Measurements from ENCODE around the gene STAT2.
"Not testable (repeated sequence)": the region's sequence is repeated elsewhere in the genome, so short reads cannot be mapped to it uniquely, and the experiment has no call there.

STAT2 gene

GRCh38 chr12:56361487-56362129 lies 1.7 kb upstream of the STAT2 start:
- no peak for FAIRE-seq

DNA sequence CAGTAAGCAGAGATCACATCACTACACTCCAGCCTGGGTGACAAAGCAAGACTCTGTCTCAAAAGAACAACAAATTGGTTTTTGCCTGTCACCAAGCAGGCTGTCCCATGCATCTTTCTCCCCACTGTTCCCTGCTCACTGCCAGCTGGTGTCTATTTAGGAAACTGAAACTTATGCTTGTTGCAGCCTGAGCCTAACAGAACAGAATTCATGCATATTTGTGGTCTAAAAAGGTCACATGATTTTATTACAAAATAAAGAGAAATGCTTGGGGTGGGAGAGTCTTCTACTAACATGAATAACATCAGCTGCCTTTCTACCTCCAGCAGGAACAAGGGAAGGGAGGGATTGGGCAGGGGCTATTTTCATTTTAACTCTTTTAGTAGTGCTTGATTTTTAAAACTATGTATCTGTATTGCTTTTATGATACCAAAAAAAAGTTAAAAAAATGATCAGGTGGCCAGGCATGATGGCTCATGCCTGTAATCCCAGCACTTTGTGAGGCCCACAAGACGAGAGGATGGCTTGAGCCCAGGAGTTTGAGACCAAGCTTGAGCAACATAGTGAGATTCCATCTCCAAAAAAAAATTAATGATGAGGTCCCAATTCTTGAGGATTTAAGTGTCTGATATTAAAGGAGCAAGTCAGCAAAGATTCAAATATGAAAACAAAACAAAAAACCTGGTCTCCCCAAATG lies 923 bp downstream of the STAT2 start:
- FAIRE-seq = no peak

- no peak for FAIRE-seq
Measured at GRCh38 chr12:56351325-56351724, 8.6 kb downstream of the STAT2 start.

- no peak for FAIRE-seq
Measured at GRCh38 chr12:56350662-56351061, 9.2 kb downstream of the STAT2 start.

DNA sequence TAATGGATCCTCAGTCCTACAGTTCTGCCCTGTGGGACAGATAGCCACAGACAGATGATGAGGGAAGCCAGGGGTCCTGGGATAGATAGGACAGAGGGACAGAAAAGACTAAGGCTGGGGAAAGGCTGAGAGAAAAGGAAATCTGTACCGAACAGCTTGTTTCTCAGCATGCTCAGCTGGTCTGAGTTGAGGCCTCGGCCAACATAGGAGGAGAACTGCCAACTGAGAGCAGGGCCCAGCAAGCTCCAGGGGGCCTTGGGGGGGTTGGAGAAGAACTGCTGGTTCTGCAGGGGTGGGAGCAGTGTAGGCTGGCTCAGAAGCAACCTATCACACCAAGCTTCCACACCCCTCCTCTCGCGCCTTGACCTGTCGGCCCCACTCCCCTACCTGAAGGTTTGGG lies 11.1 kb downstream of the STAT2 start:
- no peak for FAIRE-seq

DNA sequence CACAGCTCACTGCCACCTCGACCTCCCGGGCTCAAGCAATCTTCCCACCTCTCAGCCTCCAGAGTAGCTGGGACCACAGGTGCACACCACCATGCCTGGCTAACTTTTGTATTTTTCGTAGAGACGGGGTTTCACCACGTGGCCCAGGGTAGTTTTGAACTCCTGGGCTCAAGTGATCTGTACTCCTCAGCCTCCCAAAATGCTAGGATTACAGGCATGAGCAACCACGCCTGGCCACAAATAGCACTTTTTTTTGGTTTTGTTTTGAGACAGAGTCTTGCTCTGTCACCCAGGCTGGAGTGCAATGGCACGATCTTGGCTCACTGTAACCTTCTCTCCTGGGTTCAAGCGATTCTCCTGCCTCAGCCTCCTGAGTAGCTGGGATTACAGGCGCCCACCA lies 12.7 kb downstream of the STAT2 start:
- not testable (repeated sequence) for FAIRE-seq

- FAIRE-seq = no peak
Measured at GRCh38 chr12:56346675-56347074, 13.2 kb downstream of the STAT2 start.

- not testable (repeated sequence) for FAIRE-seq
Measured at GRCh38 chr12:56342290-56342689, 17.6 kb downstream of the STAT2 start.

DNA sequence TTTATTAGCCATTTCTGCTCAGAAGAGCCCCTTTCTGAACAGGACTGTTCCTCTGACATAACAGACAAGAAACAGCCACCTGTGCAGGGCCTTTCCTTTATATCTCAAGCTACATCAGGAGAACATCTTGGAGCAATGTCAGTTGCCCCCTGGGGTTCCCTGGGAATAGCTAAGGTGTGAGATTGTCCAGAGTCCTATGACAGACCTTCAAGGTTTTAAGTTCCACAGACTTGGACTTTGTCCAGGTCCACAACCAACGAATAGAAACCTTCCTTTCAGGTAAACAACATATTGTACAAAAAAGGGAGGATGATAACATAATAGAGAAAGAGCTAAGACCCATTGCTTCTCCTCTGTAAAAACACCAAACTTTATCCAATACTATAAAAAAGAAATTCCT lies 18.3 kb downstream of the STAT2 start:
- FAIRE-seq = no peak

DNA sequence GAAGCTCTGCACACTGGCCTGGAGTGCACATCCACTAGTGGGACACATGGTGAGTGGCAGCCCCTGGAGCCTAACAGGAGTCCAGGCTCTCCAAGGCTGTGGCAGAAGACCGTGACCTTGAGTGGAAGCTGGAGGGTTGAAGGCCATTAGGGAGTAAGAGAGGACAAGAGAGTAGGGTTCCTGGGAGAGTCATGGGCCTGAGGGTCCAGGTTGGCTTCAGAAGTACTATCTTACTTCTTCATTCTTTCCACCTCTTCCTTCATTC lies 20.8 kb downstream of the STAT2 start:
- no peak for FAIRE-seq

GRCh38 chr12:56338308-56339157 lies 21.4 kb downstream of the STAT2 start, which contains the start of gene IL23A:
IL23A (plus strand) TSS chr12:56338884; CDS start chr12:56339045, 161 bp downstream.
- no peak for FAIRE-seq

DNA sequence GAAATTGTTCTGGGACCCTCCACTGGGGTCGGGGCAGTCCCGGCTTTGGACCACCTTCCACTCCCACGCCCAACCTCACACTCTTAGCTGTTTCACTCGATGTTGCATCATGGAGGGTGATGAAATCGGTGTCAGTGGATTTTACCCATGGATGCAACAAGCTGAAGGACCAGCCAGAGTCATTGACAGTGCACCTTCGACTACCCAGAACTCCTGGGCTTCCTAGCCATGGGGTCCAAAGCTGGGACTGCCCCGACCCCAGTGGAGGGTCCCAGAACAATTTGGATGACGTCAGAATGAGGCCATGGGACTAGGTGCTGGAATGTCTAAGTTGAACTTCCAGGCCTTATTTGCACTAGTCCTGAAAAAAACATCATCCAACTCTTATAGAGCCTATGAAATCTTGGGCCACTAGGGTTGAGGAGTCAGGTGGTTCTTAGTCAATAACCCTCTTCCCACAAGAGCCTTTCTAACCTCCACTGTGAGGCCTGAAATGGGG lies 22.1 kb downstream of the STAT2 start:
- FAIRE-seq = no peak

DNA sequence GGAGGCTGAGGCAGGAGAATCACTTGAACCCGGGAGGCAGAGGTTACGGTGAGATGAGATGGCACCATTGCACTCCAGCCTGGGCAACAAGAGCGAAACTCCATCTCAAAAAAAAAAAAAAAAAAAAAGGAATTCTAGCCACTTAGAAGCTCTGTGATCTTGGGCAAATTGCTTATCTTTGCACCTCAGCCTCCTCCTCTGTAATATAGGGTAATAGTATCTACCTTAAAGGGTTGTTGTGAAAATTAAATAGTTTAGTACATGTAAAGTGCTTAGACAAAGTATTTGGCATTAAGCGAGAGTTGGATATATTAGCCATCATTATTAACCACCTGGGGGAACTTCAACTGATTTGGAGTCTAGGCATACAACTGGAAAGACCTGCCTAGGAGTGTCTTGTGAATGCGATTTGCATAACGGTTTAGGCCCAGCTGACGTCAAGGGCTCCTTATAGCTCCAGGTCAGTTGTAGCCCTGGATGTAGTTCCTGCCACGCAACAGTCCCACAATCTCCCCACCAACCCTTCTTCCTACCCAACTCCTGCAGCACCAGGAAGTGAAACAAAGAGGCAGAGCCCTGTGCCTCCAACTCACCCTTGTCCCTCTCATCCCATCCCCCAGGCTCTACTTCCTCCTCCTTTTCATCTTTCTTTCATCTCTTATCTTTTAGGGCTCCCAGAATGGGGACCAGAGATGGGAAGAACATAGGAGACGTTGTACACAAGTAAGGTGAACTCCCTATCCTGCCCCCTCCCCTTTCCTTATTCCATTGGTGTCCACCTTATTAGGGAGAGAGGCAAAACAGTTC lies 23.3 kb downstream of the STAT2 start:
- no peak for FAIRE-seq

DNA sequence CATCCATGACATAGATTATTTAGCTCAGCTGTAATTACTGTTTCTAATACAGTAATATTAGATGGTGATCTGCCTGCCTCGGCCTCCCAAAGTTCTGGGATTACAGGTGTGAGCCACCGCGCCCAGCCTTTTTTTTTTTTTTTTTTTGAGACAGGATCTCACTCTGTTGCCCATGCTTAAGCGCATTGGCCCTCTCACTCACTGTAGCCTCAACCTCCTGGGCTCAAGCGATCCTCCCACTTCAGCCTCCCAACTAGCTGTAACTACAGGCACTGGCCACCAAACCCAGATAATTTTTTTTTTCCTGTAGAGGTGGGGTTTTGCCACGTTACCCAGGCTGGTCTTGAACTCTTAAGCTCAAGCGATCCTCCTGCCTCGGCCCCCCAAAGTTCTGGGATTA lies 24.4 kb downstream of the STAT2 start:
- not testable (repeated sequence) for FAIRE-seq

DNA sequence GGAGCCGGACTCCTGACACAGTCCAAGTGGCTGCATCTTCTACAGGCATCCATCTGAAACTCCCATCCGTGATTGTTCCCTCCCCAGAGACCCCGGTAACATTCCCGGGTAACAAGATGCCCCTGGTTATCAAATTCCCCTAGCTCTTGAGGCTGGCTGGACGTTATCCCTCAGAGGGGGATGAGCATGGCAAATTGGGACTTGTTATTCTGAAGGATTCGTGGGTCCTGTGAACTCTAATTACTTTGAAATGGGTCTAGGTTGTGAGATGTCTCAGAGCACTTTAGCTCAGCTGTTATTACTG lies 25.5 kb downstream of the STAT2 start:
- no peak for FAIRE-seq

DNA sequence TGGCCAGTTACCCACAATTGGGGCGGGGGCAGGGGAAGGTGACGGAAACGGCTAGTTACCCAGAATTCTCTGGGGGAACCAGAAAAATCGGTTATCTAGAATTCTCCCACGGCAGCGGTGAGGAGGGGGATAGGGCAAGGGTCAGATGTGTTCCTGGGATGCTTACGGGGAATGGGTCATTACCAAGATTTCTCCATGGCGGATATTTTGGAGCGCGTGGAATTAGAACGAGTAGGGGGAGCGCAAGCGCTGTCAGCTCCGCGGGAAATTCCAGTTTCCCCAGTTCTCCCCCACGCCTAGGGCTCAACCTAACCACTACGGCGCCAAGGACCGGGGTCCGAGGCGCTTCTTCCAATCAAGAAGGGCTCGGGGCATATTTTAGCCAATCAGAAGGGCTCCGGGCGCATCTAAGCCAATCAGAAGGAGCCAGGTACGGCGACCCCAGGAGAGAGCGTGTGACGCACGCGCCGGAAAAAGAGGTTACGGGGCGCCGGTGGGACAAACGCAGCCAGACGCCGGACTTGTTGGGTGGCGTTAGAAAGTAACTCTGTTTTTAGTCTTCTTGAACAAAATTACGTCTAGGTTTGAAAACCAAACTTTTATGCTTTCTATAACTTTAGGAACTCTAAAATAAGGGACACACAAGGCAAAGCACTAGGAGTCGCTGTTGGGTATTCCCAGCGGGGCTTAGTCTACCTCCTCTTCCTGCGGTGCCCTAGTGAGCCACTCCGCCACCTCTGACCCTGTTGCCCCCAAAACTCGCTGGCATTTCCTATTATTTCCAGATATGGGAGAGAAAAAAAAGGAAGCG lies 26.0 kb downstream of the STAT2 start, which contains the start of gene PAN2:
TSS of gene PAN2 (minus strand) at position 322 of the 811 bp plus-strand sequence. CDS start 906 bp downstream, outside the sequence.
- FAIRE-seq = peak; percentile 94

- no peak for FAIRE-seq
Measured at GRCh38 chr12:56333197-56333678, 26.7 kb downstream of the STAT2 start.

DNA sequence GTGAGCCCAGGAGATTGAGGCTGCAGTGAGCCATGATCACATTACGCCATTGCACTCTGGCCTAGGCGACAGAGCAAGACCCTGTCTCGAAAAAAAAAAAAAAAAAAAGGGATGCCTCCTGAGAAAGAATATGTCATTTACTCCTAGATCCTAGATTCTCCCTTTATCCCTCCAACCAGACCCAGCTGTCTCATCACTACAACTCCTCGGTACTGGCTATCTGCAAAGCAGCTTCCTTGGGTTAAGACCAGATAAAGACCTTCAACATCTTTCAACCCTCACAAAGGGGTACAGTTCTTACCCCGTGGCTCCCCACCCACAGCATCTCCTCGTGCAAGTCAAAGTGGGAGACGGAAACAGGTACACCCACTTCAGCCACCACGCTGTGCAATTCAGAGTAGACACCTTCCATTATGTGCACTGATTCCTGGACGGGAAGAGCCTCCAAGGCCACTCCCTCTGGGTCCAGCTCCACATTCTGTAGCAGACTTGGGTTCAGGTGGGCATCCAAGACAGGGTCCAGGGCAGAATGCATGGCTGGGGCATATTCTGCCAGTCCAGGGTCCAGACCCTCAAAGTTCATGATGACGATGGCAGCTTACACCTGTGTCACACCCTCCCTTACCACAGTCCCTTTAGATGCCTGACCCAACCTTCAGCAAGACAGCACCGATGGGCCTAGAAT lies 27.3 kb downstream of the STAT2 start:
- no peak for FAIRE-seq

- no peak for FAIRE-seq
Measured at GRCh38 chr12:56330936-56331490, 28.9 kb downstream of the STAT2 start.

- FAIRE-seq = no peak
Measured at GRCh38 chr12:56326533-56326932, 33.4 kb downstream of the STAT2 start.

DNA sequence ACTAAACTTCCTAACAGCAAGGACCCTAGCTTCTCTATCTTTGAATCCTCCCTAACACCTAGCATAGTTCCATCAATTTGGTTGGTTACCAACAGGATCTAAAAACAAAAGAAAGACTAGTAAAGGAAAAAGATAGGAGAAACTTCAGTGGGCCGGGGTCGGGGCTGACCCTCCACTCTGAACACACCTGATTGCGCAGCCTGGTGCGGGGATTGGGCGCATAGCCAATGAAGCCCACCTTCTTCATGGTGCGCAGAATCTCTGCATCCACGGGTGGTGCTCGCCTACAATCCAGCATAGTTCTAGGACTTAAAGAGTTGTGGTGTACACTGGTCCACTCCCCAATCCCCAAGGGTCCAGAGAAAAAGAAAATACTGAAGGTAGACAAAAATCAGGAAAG lies 33.8 kb downstream of the STAT2 start:
- FAIRE-seq = no peak

All from G401.6 (cell line).